Activated naive CD8-positive, alpha-beta T cell treated with anti-CD3 and anti-CD28 coated beads, Interleukin-2, amount 50 U/mL, for 16 hours (primary cell): ENCODE measurements around the gene ZDHHC8.
A peak's percentile ranks its signal among the peaks of the same experiment; 100 is the strongest.

Experiments used
- DNase-seq: peaks from one replicate; pipeline ENCODE4 v3.0.0-alpha.2; 2020; ENCODE audit warnings: low read depth, low spot score

ZDHHC8 gene, protein sequence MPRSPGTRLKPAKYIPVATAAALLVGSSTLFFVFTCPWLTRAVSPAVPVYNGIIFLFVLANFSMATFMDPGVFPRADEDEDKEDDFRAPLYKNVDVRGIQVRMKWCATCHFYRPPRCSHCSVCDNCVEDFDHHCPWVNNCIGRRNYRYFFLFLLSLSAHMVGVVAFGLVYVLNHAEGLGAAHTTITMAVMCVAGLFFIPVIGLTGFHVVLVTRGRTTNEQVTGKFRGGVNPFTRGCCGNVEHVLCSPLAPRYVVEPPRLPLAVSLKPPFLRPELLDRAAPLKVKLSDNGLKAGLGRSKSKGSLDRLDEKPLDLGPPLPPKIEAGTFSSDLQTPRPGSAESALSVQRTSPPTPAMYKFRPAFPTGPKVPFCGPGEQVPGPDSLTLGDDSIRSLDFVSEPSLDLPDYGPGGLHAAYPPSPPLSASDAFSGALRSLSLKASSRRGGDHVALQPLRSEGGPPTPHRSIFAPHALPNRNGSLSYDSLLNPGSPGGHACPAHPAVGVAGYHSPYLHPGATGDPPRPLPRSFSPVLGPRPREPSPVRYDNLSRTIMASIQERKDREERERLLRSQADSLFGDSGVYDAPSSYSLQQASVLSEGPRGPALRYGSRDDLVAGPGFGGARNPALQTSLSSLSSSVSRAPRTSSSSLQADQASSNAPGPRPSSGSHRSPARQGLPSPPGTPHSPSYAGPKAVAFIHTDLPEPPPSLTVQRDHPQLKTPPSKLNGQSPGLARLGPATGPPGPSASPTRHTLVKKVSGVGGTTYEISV

DNA sequence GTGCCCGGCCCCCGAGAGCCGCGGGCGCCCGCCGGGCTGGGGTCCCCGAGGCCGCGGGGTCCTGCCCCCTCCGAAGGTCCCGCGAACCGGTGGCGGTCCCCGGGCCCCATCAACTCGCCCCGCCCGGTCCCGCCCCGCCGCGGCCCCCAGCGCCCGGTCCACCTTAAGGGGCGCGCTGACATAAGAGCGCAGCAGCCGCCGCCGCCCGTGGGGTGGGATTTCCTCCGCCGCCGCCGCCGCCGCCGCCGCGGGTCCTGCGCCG, at the start of gene ZDHHC8:
Gene ZDHHC8 (plus strand): TSS at position 208 of the 262 bp plus-strand sequence. CDS start 144 bp downstream, outside the sequence.
- DNase-seq, result peak; percentile 25

DNA sequence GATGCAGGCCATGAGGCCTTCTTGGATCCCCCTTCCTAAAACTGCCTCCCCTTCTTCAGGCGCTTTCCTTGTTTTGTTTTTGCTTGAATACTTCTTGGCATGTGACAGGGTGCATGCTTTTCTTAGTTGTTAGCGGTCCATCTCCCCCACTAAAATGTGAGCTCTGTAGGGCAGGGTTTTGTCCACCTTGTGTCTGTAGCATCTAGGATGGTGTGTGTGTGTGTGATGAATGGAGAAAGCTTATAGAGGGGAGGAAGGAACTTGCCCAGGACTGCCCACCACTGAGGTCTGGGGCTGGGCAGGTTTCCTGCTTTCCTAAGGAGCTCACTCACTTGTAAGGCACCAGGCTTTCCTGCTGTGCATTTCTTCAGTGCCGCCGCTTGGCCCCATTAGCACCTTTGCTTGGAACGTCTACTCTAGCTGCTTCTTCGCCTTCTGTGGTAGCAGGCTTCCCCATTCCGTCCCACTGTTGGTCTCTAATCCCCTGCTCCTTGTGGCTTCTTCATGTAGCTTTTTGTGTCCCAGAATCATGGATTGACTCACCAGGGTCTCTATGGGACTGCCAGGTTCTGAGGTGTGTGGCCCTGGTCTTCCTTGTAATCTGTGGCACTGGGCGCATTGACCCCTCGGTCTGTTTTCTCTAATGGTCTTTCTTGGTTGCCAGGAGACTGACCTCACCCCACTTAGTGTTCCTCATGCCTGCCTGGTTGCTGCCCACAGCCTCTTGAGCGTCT, 48.3 kb upstream of the ZDHHC8 start:
- no peak for DNase-seq

GRCh38 chr22:20083891-20084546, 47.6 kb upstream of the ZDHHC8 start:
- DNase-seq, result no peak

- DNase-seq, result no peak
These were observed 46.8 kb upstream of the ZDHHC8 start for GRCh38 chr22:20084547-20085413.

GRCh38 chr22:20085651-20086050, 46.0 kb upstream of the ZDHHC8 start:
- DNase-seq, result no peak

- no peak for DNase-seq
These were observed 45.5 kb upstream of the ZDHHC8 start for GRCh38 chr22:20086101-20086599.

- DNase-seq, result no peak
These were observed 44.8 kb upstream of the ZDHHC8 start for GRCh38 chr22:20086763-20087162.

GRCh38 chr22:20087319-20088262, 44.0 kb upstream of the ZDHHC8 start:
- no peak for DNase-seq

- no peak for DNase-seq
These were observed 43.3 kb upstream of the ZDHHC8 start for GRCh38 chr22:20088263-20088648.

GRCh38 chr22:20089226-20089976, 42.2 kb upstream of the ZDHHC8 start:
- DNase-seq, result no peak

GRCh38 chr22:20089977-20090729, 41.5 kb upstream of the ZDHHC8 start:
- DNase-seq, result no peak

DNA sequence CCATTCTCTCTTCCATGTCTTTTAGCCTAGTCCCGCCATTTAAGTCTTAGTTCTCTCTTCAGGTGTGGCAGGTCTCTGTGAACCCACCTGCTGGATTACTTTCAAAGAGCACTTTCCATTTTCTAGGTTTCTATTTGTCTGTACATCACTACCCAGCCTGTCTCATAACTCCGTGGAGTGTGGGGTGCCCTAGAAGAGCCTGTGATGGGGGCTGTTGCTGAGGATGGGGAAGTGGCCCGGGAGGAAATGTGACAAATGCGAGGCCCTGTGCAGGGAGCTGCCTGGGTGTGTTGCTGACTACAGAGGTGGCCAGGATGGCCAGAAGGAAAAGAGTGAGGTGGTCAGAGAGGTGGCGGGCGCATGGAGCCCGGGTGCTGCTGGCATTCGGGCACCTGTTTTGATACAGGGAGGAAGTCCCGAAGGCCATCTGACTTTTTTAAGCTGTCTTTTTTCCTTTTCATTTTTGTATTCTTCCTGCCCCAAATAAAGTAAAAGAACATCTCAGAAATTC, 40.8 kb upstream of the ZDHHC8 start:
- DNase-seq, result no peak

GRCh38 chr22:20091690-20092476, 39.7 kb upstream of the ZDHHC8 start:
- DNase-seq, result no peak

GRCh38 chr22:20092477-20092854, 39.1 kb upstream of the ZDHHC8 start:
- no peak for DNase-seq

GRCh38 chr22:20093418-20094196, 38.0 kb upstream of the ZDHHC8 start:
- DNase-seq, result no peak

- no peak for DNase-seq
These were observed 37.3 kb upstream of the ZDHHC8 start for GRCh38 chr22:20094197-20094807.
